Ovary (tissue), 9 donors: Measurements from ENCODE around the gene CCDC167. TPM values are rescaled to one million over a fixed set of nuclear protein-coding genes. Genes with fewer than 3 reads are reported as not detected.

Experiments used
- DNase-seq, 5 donors: peaks; one replicate each; pipeline ENCODE4 v3.0.0-alpha.2; 2019 to 2020
- H3K27ac ChIP-seq, 2 donors: fragments of 200-600 bp; one replicate each; pipeline versions ENCODE4 v1.5.1 to v1.8.0; 2019 to 2022
- H3K27me3 ChIP-seq: fragments of 200-600 bp; one replicate; pipeline ENCODE4 v1.8.0; 2022
- H3K36me3 ChIP-seq: fragments of 200-600 bp; sonication (generic); one replicate; pipeline ENCODE4 v1.5.1; 2019
- H3K4me1 ChIP-seq: one replicate; pipeline ENCODE4 v1.8.1; 2013; ENCODE audit warnings: mild to moderate bottlenecking, moderate library complexity; ENCODE audit not compliant: insufficient read depth
- H3K4me3 ChIP-seq: fragments of 200-600 bp; sonication (generic); one replicate; pipeline ENCODE4 v1.5.1; 2017
- H3K9me3 ChIP-seq, 2 donors: fragments of 200-600 bp in 1 of 2; sonication (generic) in 1 of 2; one replicate each; pipeline versions ENCODE4 v1.5.1 to v1.8.1; 2013 to 2019; ENCODE audit warnings: mild to moderate bottlenecking in 1 of 2, moderate library complexity in 1 of 2
- CTCF ChIP-seq, 3 donors: fragments of 450-650 bp in 2 of 3; fragments of 200-600 bp in 1 of 3; IDR thresholded peaks; one replicate each; pipeline versions ENCODE4 v1.5.1 to v1.8.0; 2016 to 2022; ENCODE audit warnings: antibody characterized with exemption in 3 of 3, mild to moderate bottlenecking in 1 of 3
- EP300 ChIP-seq: sonication (generic); formaldehyde crosslinking; IDR thresholded peaks from one replicate; pipeline ENCODE4 v1.6.1; 2017; ENCODE audit warnings: antibody characterized with exemption
- POLR2A ChIP-seq: fragments of 450-650 bp; IDR thresholded peaks from one replicate; pipeline ENCODE4 v1.6.1; 2017; ENCODE audit warnings: antibody characterized with exemption, mild to moderate bottlenecking, moderate library complexity
- WGBS, 3 donors: extraction: QIAGEN DNeasy Blood & Tissue Kit in 1 of 3; methylation state at CpG; one replicate each; pipeline versions ENCODE4 v1.1.5 to v1.1.7; 2013 to 2017; 5-methylcytosine and 5-hydroxymethylcytosine counted together
- intact Hi-C, 4 donors: fragments of 100-400 bp; cut with DNase I; formaldehyde crosslinking; loops; one replicate each; pipeline versions ENCODE4 v1.11.0 to v1.15.1; 2022 to 2023
- polyA plus RNA-seq, 2 donors: library from polyadenylated mRNA; stranded (reverse); fragments of 200-250 nt in 1 of 2; fragments of 350-450 nt in 1 of 2; fragmentation: Illumina TruSeq in 1 of 2; extraction: RNeasy Lipid Tissue Mini Kit (QIAGEN cat#74804) in 1 of 2; gene quantifications; one replicate each; pipeline ENCODE4 v1.2.3, GENCODE V29; 2013 to 2014
- total RNA-seq, 7 donors: library from RNA; depleted of rRNA in 2 of 7; stranded (reverse); fragments of >200 nt in 2 of 7; fragmentation: NEBNext Ultra II Directional in 3 of 7; extraction: Animal tissue kit (Norgen Biotek cat#: 25700) in 3 of 7; gene quantifications; one replicate each; pipeline versions ENCODE4 v1.1.0 to v1.2.4, GENCODE V29; 2016 to 2023
- donor health status: DM: no; HTN: no; CAD: no; lungs with moderate emphysema.
- donor health status: DM: no; HTN: no; CAD: no.
- donor health status: Bipolar disorder and iron deficiency.
- donor health status: DM: yes; HTN: yes; CAD: no.
- donor health status: DM: no; HTN: no; CAD: no.
- donor health status: DM: yes; HTN: yes; CAD: no.

CCDC167 gene
- total and polyA plus RNA-seq, 9 donors: 4.4 to 21.9 (median 9.0) TPM

- intact Hi-C loops: no loop called here
- no peaks in the 10 kb centered on the region for H3K9me3 ChIP-seq
- no peaks in the 10 kb centered on the region for H3K27me3 ChIP-seq
- WGBS, 3 donors: 70 to 74% (median 73%) methylated on average over 11 of the region's 11 CpGs
- no peaks in the 10 kb centered on the region for H3K36me3 ChIP-seq
- no peak for DNase-seq
- TF ChIP-seq CTCF (IDR thresholded peaks at IDR 0.05) (no peak), POLR2A (no peak), EP300 (no peak)
- H3K27ac ChIP-seq: no peak overlapping the region
- no peaks in the 10 kb centered on the region for H3K4me1 ChIP-seq
- H3K4me3 ChIP-seq: no peak overlapping the region
Measured at GRCh38 chr6:37517411-37517812, 17.7 kb upstream of the CCDC167 start.

- DNase-seq: no peak
- H3K9me3 ChIP-seq: no peaks in the 10 kb centered on the region
- H3K4me3 ChIP-seq: no peak overlapping the region
- no peaks in the 10 kb centered on the region for H3K36me3 ChIP-seq
- WGBS, 3 donors: 59 to 69% (median 64%) methylated on average over 16 of the region's 16 CpGs
- no peak overlapping the region for H3K27ac ChIP-seq
- intact Hi-C loops: no loop called here
- no peaks in the 10 kb centered on the region for H3K4me1 ChIP-seq
- TF ChIP-seq EP300 (no peak), POLR2A (no peak), CTCF (IDR thresholded peaks at IDR 0.05) (no peak)
- no peaks in the 10 kb centered on the region for H3K27me3 ChIP-seq
Measured at GRCh38 chr6:37516920-37517405, 17.3 kb upstream of the CCDC167 start.

DNA sequence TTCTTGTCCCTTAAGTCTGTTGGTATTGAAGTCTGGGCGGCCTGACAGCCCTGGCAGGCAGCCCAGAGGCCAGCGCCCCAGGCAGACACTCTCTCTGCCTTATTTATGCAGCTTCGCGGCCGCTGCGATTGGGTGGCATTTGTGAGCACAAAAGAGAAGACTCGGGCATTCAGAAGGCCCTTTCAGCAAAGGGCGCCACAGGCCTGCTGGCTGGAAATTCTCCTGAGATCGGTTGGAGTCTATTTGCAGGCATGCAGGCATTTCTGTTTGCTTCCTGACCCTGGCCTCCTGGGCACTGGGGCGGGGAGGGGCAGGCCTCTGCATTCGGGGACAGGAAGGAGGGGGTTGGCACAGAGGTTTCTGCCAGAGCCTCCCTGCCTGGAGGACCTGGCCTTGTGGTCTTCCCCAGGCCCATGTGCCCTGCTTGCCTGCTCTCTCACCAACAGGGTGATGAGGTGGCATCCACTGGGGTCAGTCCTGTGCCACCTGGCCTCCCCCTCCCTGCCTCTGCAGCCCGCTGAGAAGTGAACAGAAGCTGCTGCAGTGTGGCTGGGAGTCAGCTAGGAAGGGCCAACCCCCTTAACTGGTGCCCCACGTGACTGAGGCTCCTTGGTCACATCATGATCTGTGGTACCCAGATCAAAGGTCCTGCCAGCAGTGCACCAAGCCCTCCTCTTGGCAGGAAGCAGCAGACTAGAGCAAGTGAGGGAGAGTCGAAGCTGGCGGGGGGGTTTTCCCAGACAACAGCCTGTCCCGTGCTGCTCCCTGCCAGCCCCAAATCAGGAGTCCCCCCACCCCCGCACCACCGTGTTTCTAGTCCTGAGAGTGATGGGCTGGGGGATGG is 16.6 kb upstream of the CCDC167 start:
- 43 to 46% (median 45%) methylated on average over 18 of the region's 18 CpGs for WGBS, 3 donors
- no peak for DNase-seq
- TF ChIP-seq POLR2A: no peak
- no peak for TF ChIP-seq EP300
- TF ChIP-seq CTCF (IDR thresholded peaks at IDR 0.05): no peak
- H3K27me3 ChIP-seq: no peaks in the 10 kb centered on the region
- H3K4me1 ChIP-seq: no peaks in the 10 kb centered on the region
- no peaks in the 10 kb centered on the region for H3K9me3 ChIP-seq
- intact Hi-C loops: no loop called here
- H3K27ac ChIP-seq: no peak overlapping the region
- H3K36me3 ChIP-seq: no peaks in the 10 kb centered on the region
- H3K4me3 ChIP-seq: no peak overlapping the region

GRCh38 chr6:37515712-37516075 is 16.0 kb upstream of the CCDC167 start:
- no peak overlapping the region for H3K4me3 ChIP-seq
- intact Hi-C loops: no loop called here
- no peak overlapping the region for H3K27ac ChIP-seq
- H3K36me3 ChIP-seq: no peaks in the 10 kb centered on the region
- TF ChIP-seq POLR2A (no peak), CTCF (IDR thresholded peaks at IDR 0.05) (no peak), EP300 (no peak)
- no peaks in the 10 kb centered on the region for H3K27me3 ChIP-seq
- H3K4me1 ChIP-seq: no peaks in the 10 kb centered on the region
- no peaks in the 10 kb centered on the region for H3K9me3 ChIP-seq
- WGBS, 3 donors: 82 to 84% (median 84%) methylated on average over 9 of the region's 9 CpGs
- no peak for DNase-seq
